Muscle of arm (tissue), 12 donors: ENCODE results near the gene BTG3. TPM values are rescaled to one million over a fixed set of nuclear protein-coding genes. Genes with fewer than 3 reads are reported as not detected.

Experiments
- polyA plus RNA-seq, 12 donors: library from polyadenylated mRNA; unstranded; fragments of 120-200 nt; gene quantifications; one replicate each; pipeline ENCODE4 v1.2.1, GENCODE V29; 2013; ENCODE audit not compliant: insufficient read length in 12 of 12

BTG3 gene
- polyA plus RNA-seq, 12 donors: 25.3 to 44.3 (median 36.9) TPM; not detected in 1

Other genes with a start within 250 kb of the BTG3 start
- gene CXADR, start 99.9 kb downstream of the BTG3 start, polyA plus RNA-seq: 10 to 100 TPM in 1 of 12 donors, 1 to 10 TPM in 5, under 1 TPM in 5, not detected in 1; 0.48 to 21.2 (median 1.0) TPM
- gene C21orf91, start 206.5 kb upstream of the BTG3 start, polyA plus RNA-seq: 10 to 100 TPM in 11 of 12 donors, not detected in 1; 19.2 to 30.8 (median 20.0) TPM